SK-N-SH (cell line): ENCODE measurements around the gene SRBD1.

Experiments
- CHD2 ChIP-seq: fragments of 150-350 bp; IDR thresholded peaks from 2 replicates; pipeline ENCODE4 v1.6.1; 2018; ENCODE audit warnings: low read length; ENCODE audit not compliant: partially characterized antibody
- CTCF ChIP-seq: fragments of 200-600 bp; sonication (generic); IDR thresholded peaks from 2 replicates; pipeline ENCODE4 v1.6.1; 2017; ENCODE audit warnings: antibody characterized with exemption, mild to moderate bottlenecking, moderate library complexity
- EP300 ChIP-seq, 2 experiments: IDR thresholded peaks; 2 replicates each; pipeline versions ENCODE4 v1.4.0 to v1.6.1; 2012; ENCODE audit warnings: borderline replicate concordance in 1 of 2, low read depth in 1 of 2, low read length in 1 of 2
- EZH2phosphoT487 ChIP-seq: fragments of 200-600 bp; sonication (generic); IDR thresholded peaks from 2 replicates; pipeline ENCODE4 v1.6.1; 2017; ENCODE audit warnings: low read depth, mixed run types, mild to moderate bottlenecking, antibody characterized with exemption, moderate library complexity, borderline replicate concordance
- FOXJ3 ChIP-seq: sonication (generic); formaldehyde crosslinking; IDR thresholded peaks from 2 replicates; pipeline ENCODE4 v1.5.1; 2020; ENCODE audit warnings: mild to moderate bottlenecking, missing genetic modification reagents
- GABPA ChIP-seq: IDR thresholded peaks from 2 replicates; pipeline ENCODE4 v1.4.0; 2012; ENCODE audit warnings: low read depth, mild to moderate bottlenecking
- JUND ChIP-seq: IDR thresholded peaks from 2 replicates; pipeline ENCODE4 v1.4.0; 2012
- RCOR1 ChIP-seq: fragments of 150-350 bp; IDR thresholded peaks from 2 replicates; pipeline ENCODE4 v1.6.1; 2017; ENCODE audit warnings: antibody characterized with exemption, low read length
- RFX5 ChIP-seq: IDR thresholded peaks from 2 replicates; pipeline ENCODE4 v1.6.1; 2012; ENCODE audit warnings: mild to moderate bottlenecking, improper control_type of control experiment, low read length
- RXRA ChIP-seq: IDR thresholded peaks from 2 replicates; pipeline ENCODE4 v1.4.0; 2012; ENCODE audit warnings: low read depth, mild to moderate bottlenecking, borderline replicate concordance
- TAF1 ChIP-seq: IDR thresholded peaks from 2 replicates; pipeline ENCODE4 v1.6.1; 2012; ENCODE audit warnings: low read depth, mild to moderate bottlenecking, low read length, moderate library complexity, borderline replicate concordance
- USF1 ChIP-seq: IDR thresholded peaks from 2 replicates; pipeline ENCODE4 v1.4.0; 2012; ENCODE audit warnings: low read depth, borderline replicate concordance
- USF2 ChIP-seq: fragments of 150-350 bp; IDR thresholded peaks from 2 replicates; pipeline ENCODE4 v1.6.1; 2017; ENCODE audit warnings: antibody characterized with exemption, low read length, low read depth, borderline replicate concordance
- YY1 ChIP-seq: IDR thresholded peaks from 2 replicates; pipeline ENCODE4 v1.4.0; 2012; ENCODE audit warnings: low read depth, mild to moderate bottlenecking

- no peak for TF ChIP-seq CTCF
- no peak for TF ChIP-seq EP300 (IDR thresholded peaks at IDR 0.05; ENCODE audit: borderline replicate concordance in 1 of 2, low read depth in 1 of 2, low read length in 1 of 2)
- no peak for TF ChIP-seq YY1
- no peak for TF ChIP-seq USF2
- TF ChIP-seq RXRA, result no peak
- TF ChIP-seq EZH2phosphoT487, result no peak
- TF ChIP-seq RFX5, result no peak
- TF ChIP-seq RCOR1, result no peak
- no peak for TF ChIP-seq FOXJ3 (CRISPR knock-in tag)
- TF ChIP-seq CHD2, result no peak
- TF ChIP-seq USF1, result no peak
- TF ChIP-seq TAF1, result no peak; the same call in 1 of the 2 replicates
- no peak for TF ChIP-seq JUND
- TF ChIP-seq GABPA, result no peak
Measured at GRCh38 chr2:45567974-45568789, 42.9 kb downstream of the SRBD1 start.
